Ureter (tissue), 1 donor: ENCODE data around the gene HNRNPA3. TPM values are rescaled to one million over a fixed set of nuclear protein-coding genes. Genes with fewer than 3 reads are reported as not detected.
"Not testable (repeated sequence)": the region's sequence is repeated elsewhere in the genome, so short reads cannot be mapped to it uniquely, and the experiment has no call there.

Experiments used
- DNase-seq: peaks from one replicate; pipeline ENCODE4 v3.0.0-alpha.2; 2020; ENCODE audit warnings: low spot score
- total RNA-seq: library from RNA; stranded (reverse); gene quantifications from one replicate; pipeline ENCODE4 v1.2.4, GENCODE V29; 2023
- donor health status: DM: yes; HTN: yes; CAD: no.

Gene HNRNPA3
- total RNA-seq, 1 donor from 2014 or later: 251 TPM

DNA sequence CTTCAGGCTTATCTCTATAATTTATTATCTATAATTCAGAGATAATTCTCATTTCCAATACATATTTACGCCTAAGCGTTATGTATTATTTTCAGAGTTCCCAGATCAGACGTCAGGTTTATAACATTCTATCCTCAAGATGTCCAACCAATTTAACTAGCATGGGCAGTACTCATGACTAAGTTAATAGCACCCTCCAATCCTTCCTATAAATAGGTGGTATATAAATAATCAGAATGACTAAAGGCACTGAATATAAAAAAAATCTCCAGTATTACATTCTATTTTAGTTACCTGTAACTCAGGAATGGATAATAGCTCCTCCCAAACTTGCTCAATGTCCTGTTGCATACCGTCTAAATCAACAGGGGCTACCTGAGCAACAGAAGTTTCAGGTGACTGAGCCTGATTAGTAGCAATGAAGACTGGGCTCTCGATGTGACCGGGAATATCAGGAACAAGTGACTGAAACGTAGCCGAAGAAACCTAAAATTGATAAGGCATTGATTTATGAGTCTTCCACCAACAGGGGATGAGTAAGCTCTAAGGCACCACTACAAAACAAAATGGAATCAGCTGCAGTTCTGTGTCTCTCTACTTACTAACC, 19.6 kb downstream of the HNRNPA3 start:
- no peak for DNase-seq

GRCh38 chr2:177234267-177234666, 21.7 kb downstream of the HNRNPA3 start:
- no peak for DNase-seq

GRCh38 chr2:177235855-177236437, 23.4 kb downstream of the HNRNPA3 start:
- no peak for DNase-seq

DNA sequence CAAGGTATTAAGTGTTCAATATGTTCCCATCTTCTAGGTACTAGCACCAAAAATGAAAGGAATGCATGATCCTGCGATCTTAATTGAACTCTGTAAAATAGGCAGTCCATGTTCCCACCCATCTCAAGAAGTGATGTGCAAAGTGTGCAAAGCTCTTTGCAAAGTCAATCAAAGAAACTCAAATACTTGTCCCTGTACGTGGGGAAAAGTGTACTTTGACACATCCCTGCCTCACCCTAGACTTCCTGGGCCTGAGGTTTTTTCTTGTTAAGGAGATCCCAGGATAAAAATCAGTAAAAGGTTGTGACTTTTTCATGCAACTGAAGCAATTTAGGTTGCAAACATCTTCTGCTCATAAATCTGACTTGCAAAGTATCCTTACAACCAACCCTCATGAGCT, 25.3 kb downstream of the HNRNPA3 start:
- no peak for DNase-seq

DNA sequence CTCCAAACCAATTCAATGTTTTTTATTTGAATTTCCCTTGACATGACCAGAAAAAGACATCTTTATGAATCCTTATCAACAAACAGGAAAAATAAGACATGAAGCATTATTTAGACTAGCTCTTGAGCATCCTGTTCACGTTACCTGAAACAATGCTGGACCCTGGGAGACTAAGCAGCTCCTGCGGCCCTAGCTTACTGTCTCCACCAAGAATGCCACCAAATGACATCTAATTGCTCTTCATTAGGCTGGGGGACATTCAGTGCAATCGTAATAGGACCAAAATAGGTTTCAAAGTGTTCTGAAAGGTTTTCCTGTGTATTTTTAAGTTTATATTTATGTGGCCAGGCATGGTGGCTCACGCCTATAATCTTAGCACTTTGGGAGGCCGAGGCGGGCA, 26.5 kb downstream of the HNRNPA3 start:
- no peak for DNase-seq

GRCh38 chr2:177239932-177240630, 27.5 kb downstream of the HNRNPA3 start:
- peak; percentile 67 for DNase-seq

DNA sequence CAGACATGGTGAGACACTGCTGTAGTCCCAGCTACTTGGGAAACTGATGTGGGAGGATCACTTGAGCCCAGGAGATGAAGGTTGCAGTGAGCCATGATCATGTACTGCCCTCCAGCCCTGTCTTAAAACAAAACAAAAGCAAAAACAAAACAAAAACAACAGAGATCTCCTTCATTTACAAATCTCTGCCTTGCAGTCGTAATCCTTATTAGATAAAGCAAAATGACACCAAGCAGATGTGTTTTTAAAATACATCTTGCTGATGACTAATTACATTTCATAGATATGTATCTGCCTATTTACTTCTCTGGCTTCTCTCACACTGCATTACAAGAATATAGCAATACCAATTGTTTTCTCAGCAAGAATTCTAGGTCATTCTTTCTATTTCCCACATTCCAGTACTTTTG, 29.1 kb downstream of the HNRNPA3 start:
- no peak for DNase-seq

DNA sequence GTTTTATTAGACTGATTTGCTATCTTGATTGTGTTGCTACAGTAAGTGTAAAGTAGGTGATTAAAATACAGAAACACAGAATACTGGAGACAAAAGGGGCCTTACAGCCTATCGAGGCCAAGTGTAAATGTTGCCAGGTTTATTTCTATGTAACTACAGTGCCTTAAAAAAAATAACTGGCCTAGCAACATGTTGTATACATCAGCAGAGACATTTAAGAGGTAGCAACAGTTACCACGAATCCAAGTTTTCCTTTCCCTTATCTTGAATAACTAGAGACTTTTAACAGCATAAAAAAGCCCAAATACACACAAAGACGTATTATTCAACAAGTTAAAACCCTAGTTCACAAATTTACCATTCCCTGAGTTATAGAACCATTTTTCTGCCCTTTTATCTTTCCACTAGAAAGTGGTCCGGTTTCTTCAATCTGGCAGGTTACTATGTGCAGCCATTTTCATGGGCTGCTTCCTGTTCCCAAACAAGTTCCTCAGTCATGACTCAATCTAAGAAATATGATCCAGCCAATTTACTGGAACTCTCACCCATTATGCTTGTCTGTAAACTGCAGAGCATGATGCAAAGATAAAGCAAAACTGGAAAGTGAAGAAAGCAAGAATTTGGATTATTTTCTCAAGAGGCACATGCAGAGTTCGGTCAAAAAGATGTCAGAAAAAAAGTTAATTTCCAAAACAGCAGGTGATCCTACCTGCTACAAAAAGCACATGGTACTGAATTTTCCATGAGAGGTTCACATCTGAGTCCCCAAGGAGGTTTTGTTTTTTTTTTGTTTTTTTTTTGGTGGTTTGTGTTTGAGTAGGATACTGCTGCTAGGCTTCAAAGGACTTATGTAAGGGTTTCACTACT, 29.8 kb downstream of the HNRNPA3 start:
- no peak for DNase-seq

GRCh38 chr2:177243073-177243472, 30.5 kb downstream of the HNRNPA3 start:
- no peak for DNase-seq

DNA sequence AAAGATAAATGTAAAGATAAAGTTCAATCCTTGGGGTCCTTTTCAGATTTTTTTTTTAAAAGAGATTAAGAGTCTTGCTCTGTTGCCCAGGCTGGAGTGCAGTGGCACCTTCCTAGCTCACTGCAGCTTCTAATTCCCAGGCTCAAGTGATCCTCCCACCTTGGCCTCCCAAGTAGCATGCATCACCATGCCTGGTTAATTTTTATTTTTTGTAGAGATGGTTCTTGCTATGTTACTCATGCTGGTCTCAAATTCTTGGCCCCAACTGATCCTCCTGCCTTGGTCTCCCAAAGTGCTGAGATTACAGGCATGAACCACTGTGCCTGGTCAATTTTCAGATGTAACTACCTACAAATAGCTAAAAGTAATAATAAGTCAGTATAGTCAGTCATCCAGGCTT, 30.9 kb downstream of the HNRNPA3 start:
- DNase-seq: no peak

GRCh38 chr2:177244244-177244771, 31.7 kb downstream of the HNRNPA3 start:
- DNase-seq: no peak

GRCh38 chr2:177245010-177245422, 32.4 kb downstream of the HNRNPA3 start:
- DNase-seq: no peak

DNA sequence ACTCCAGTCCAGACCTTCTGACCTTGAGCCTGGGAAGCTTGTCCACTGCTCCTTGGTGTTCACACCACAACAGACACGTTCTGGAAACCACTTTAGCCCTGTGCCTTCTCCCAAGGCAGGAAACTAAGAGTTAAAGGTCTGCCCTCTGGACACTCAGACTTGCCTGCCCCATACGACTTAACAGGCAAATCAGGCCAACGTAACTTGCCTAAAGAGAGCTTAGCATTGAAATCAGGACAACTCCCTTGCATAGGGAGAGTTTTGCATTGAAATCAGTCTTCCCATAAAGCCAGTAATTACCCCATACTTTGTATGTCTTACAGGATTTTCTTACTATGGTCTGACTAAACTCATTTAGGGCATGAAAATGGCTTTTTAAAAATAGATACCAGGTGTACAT, 33.4 kb downstream of the HNRNPA3 start:
- DNase-seq: no peak

DNA sequence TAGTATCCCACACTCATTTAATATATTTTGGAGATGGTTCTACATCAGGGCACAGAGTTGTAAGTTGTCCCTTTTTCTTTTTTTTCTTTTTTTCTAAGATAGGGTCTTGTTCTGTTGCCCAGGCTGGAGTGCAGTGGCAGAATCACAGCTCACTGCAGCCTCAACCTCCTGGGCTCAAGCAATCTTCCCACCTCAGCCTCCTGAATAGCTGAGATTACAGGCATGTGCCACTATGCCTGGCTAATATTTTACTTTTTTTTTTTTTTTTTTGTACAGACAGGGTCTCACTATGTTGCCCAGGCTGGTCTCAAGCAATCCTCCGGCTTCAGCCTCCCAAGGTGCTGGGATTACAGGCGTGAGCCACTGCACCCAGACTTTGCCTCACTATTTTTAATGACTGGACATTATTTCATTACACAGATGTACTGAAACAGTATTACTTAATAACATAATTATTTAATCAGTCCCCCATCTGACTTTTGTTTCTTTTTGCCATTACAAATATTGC, 34.0 kb downstream of the HNRNPA3 start:
- not testable (repeated sequence) for DNase-seq

DNA sequence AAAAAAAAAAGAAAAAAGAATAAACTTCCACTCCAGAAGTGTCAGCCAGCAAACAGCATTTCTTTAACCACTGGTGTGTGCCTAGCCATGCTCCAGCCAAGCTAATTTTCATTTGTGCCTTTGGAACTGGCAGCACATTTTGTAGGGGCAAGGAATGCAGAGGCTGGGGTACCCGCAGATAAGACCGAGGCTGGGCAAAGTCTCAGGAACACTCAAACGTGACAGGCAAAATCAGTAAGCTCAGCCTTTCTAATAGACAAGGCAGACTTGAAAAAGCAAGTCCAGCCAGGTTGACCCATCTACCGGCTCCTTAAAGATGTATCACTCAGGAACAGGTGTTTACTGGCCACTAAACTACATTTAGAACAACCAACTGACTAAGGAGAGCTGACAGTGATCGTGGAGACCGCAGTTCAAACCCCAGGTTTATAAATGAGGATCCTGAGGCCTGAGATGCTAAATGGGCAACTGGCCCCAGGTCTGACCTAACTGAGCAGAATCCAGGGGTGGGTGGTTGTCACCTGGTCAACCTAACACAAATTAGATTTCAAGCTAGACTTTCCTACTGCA, 35.2 kb downstream of the HNRNPA3 start:
- DNase-seq: no peak

GRCh38 chr2:177249038-177249437, 36.4 kb downstream of the HNRNPA3 start:
- DNase-seq: no peak

DNA sequence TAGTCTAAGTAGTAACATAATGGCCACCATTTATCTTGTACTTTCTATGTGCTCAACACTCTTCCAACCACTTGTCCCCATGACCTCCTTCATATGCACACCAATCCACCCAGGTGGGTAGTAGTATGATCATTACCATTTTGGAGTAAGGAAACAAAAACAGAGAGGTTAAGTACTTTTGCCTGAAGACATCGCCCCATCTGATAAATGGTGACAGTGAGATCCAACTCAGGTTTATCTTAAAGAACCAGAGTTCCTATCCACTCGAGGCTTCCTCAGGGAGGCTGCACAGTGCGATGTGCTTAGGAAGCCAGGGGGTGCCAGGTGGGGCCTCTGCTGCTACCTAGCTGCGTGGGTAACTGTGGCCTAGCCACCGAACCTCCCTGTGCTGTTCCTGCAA, 37.9 kb downstream of the HNRNPA3 start:
- no peak for DNase-seq

DNA sequence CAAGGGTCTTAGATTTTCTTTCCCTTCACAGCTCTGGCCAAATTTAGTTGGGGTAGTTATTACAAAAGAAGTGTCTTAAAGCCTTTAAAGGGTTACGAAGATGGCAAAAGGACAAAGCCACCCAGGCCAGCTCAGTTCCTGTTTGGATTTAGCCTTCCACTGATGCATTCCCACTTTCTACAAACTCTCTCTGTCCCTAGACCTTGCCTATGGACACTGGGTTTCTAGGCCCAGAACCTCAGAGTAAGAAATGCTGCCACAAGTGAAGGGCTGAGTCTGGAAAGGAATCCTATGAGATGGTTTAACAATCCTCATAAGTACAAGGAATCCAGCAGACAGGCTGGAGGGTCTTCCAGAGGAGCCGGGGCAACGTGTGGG, 38.6 kb downstream of the HNRNPA3 start:
- no peak for DNase-seq

DNA sequence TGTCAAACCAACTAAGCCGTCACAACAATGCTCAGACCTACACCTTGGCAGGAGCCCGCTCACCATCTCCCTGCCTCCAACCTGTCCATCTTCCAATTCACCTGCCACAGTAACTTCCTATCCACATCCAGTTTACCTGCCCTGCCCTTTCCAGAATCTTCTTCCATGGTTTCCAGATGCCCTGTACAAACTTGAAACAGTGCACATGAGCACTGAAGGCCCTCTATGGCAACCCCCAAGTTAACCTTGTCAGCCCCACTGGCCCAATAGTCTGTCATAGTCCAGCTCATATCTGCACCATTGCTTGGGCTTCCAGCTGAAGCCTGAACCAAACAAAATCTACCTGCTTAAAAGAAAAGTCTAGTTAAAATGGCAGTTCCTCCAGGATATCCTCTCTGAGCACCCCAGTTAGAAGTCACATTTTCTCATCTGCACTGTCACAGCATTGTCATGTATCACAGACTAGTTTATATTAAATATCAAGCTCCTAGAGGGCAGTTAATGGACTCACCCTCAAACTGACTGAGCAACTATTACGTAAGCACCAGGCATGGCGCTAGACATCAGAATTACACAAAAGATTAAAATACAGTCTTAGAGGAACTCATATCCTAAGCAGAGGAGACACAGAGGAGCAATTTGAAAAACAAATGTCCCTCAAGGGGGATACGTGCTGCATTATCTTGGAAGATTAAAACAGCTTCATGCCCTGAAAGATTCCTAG, 40.4 kb downstream of the HNRNPA3 start:
- DNase-seq: no peak

DNA sequence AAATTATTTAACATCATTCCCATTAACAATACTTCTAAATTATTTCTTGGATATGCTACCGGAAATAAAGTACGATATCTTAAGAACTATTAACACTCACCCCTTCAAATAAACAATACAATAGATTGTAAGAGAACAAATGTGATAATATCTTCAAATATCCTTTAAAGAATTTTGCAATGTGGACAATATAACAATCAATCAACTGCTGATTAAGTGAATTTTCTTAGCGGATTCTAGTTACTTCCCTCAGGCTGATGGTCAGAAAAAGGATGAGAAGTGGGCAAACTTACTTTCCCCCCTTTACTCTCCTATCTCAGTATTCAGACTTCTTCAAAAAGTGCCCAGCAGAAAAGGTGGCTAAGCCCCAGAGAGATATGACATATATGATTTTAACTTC, 41.1 kb downstream of the HNRNPA3 start:
- no peak for DNase-seq
